CD14-positive monocyte (primary cell): ENCODE data around the gene ZBTB43. TPM values are rescaled to one million over a fixed set of nuclear protein-coding genes. Genes with fewer than 3 reads are reported as not detected.

Experiments used
- DNase-seq, 3 donors: peaks; one replicate each; pipeline ENCODE4 v3.0.0-alpha.2; 2011 to 2022
- H2AFZ ChIP-seq: 2 replicates; pipeline ENCODE4 v1.6.0; 2012; ENCODE audit warnings: mild to moderate bottlenecking, low read depth, low read length, inconsistent platforms; ENCODE audit not compliant: insufficient read depth, poor library complexity, severe bottlenecking
- H3K27ac ChIP-seq, 2 donors: 1 replicate in 1 of 2; 2 replicates in 1 of 2; pipeline ENCODE4 v1.5.1; 2012 to 2013; ENCODE audit warnings: low read length in 2 of 2, control low read depth in 1 of 2, inconsistent platforms in 1 of 2, low read depth in 1 of 2, mild to moderate bottlenecking in 1 of 2
- H3K27me3 ChIP-seq, 2 donors: one replicate each; pipeline versions ENCODE4 v1.6.0 to v1.6.1; 2011 to 2013; ENCODE audit warnings: low read length in 2 of 2; ENCODE audit not compliant: control insufficient read depth in 2 of 2, insufficient read depth in 2 of 2
- H3K36me3 ChIP-seq, 2 donors: replicated peaks in 1 of 2; 1 replicate in 1 of 2; 2 replicates in 1 of 2; pipeline versions ENCODE4 v1.5.1 to v1.6.1; 2012 to 2013; ENCODE audit warnings: low read length in 2 of 2, control low read depth in 1 of 2, inconsistent platforms in 1 of 2, mild to moderate bottlenecking in 1 of 2; ENCODE audit not compliant: insufficient read depth in 2 of 2, control insufficient read depth in 1 of 2
- H3K4me1 ChIP-seq, 2 donors: 1 replicate in 1 of 2; 2 replicates in 1 of 2; pipeline versions ENCODE4 v1.5.1 to v1.6.1; 2012 to 2013; ENCODE audit warnings: low read length in 2 of 2, control low read depth in 1 of 2, inconsistent platforms in 1 of 2, mild to moderate bottlenecking in 1 of 2, moderate library complexity in 1 of 2; ENCODE audit not compliant: insufficient read depth in 2 of 2, control insufficient read depth in 1 of 2
- H3K4me2 ChIP-seq: replicated peaks from 2 replicates; pipeline ENCODE3; 2012; ENCODE audit warnings: low read length, moderate library complexity, mild to moderate bottlenecking; ENCODE audit not compliant: poor library complexity, severe bottlenecking; ENCODE audit errors: extremely low read depth
- H3K4me3 ChIP-seq, 3 experiments: fragments of 200-600 bp in 1 of 3; sonication (generic) in 1 of 3; replicated peaks in 1 of 3; 1 replicate in 2 of 3; 2 replicates in 1 of 3; pipeline ENCODE4 v1.5.1; 2011 to 2013; ENCODE audit warnings: low read length in 3 of 3, mild to moderate bottlenecking in 3 of 3, control low read depth in 2 of 3, low read depth in 2 of 3, inconsistent platforms in 1 of 3, moderate library complexity in 1 of 3
- H3K79me2 ChIP-seq: 2 replicates; pipeline ENCODE4 v1.6.0; 2012; ENCODE audit warnings: mild to moderate bottlenecking, control low read depth, inconsistent platforms, low read length, moderate library complexity; ENCODE audit not compliant: insufficient read depth
- H3K9ac ChIP-seq: 2 replicates; pipeline ENCODE4 v1.6.0; 2017; ENCODE audit warnings: low read length, mild to moderate bottlenecking; ENCODE audit not compliant: insufficient read depth, poor library complexity, severe bottlenecking
- H3K9me3 ChIP-seq, 2 donors: replicated peaks in 1 of 2; 1 replicate in 1 of 2; 2 replicates in 1 of 2; pipeline versions ENCODE4 v1.5.1 to v1.6.1; 2012 to 2013; ENCODE audit warnings: low read length in 2 of 2, control low read depth in 1 of 2; ENCODE audit not compliant: control insufficient read depth in 1 of 2, insufficient read depth in 1 of 2
- H4K20me1 ChIP-seq: 2 replicates; pipeline ENCODE4 v1.6.0; 2012; ENCODE audit warnings: mild to moderate bottlenecking, low read length, control low read depth, moderate library complexity; ENCODE audit not compliant: insufficient read depth
- H3K27ac Mint-ChIP-seq, 7 donors: one replicate each; pipeline ENCODE4 v1.8.0; 2020; ENCODE audit warnings: mild to moderate bottlenecking in 7 of 7, mixed read lengths in 7 of 7, moderate library complexity in 6 of 7, inconsistent platforms in 2 of 7
- H3K27me3 Mint-ChIP-seq, 3 donors: one replicate each; pipeline ENCODE4 v1.8.0; 2021 to 2022; ENCODE audit warnings: low read depth in 3 of 3, mild to moderate bottlenecking in 3 of 3, mixed read lengths in 3 of 3, moderate library complexity in 3 of 3, inconsistent platforms in 1 of 3
- H3K36me3 Mint-ChIP-seq, 2 donors: one replicate each; pipeline ENCODE4 v1.8.0; 2020; ENCODE audit warnings: mixed read lengths in 2 of 2, inconsistent platforms in 1 of 2, mild to moderate bottlenecking in 1 of 2
- H3K4me1 Mint-ChIP-seq: one replicate; pipeline ENCODE4 v1.8.0; 2020; ENCODE audit warnings: mild to moderate bottlenecking, mixed read lengths
- H3K4me3 Mint-ChIP-seq, 2 donors: one replicate each; pipeline ENCODE4 v1.8.0; 2020; ENCODE audit warnings: mild to moderate bottlenecking in 2 of 2, mixed read lengths in 2 of 2, moderate library complexity in 1 of 2
- H3K9me3 Mint-ChIP-seq, 7 donors: one replicate each; pipeline ENCODE4 v1.8.0; 2020 to 2022; ENCODE audit warnings: mixed read lengths in 7 of 7, mild to moderate bottlenecking in 6 of 7, moderate library complexity in 6 of 7, inconsistent platforms in 2 of 7
- WGBS: methylation state at CpG from one replicate; pipeline ENCODE4 v1.1.5; 2013; ENCODE audit warnings: missing lambda C conversion rate; ENCODE audit not compliant: insufficient coverage; 5-methylcytosine and 5-hydroxymethylcytosine counted together
- intact Hi-C, 2 donors: fragments of 100-400 bp; cut with micrococcal nuclease; formaldehyde crosslinking; loops; one replicate each; pipeline versions ENCODE4 v1.15.0 to v1.15.1; 2023
- polyA plus RNA-seq, 3 donors: library from polyadenylated mRNA; depleted of rRNA in 1 of 3; unstranded in 2 of 3; stranded (reverse) in 1 of 3; fragments of 300-500 nt in 2 of 3; fragments of >200 nt in 1 of 3; fragmentation: Illumina TruSeq in 2 of 3; gene quantifications; 1 replicate in 2 of 3; 2 replicates in 1 of 3; pipeline ENCODE4 v1.2.3, GENCODE V29; 2012 to 2021
- TF ChIP-seq, protein P1 (sequence below): fragments of 200-600 bp; IDR thresholded peaks from one replicate; pipeline ENCODE4 v1.8.0; 2022; ENCODE audit warnings: antibody characterized with exemption, mild to moderate bottlenecking

ZBTB43 gene
- polyA plus RNA-seq, 3 donors = 6.1 to 15.9 (median 6.8) TPM

DNA sequence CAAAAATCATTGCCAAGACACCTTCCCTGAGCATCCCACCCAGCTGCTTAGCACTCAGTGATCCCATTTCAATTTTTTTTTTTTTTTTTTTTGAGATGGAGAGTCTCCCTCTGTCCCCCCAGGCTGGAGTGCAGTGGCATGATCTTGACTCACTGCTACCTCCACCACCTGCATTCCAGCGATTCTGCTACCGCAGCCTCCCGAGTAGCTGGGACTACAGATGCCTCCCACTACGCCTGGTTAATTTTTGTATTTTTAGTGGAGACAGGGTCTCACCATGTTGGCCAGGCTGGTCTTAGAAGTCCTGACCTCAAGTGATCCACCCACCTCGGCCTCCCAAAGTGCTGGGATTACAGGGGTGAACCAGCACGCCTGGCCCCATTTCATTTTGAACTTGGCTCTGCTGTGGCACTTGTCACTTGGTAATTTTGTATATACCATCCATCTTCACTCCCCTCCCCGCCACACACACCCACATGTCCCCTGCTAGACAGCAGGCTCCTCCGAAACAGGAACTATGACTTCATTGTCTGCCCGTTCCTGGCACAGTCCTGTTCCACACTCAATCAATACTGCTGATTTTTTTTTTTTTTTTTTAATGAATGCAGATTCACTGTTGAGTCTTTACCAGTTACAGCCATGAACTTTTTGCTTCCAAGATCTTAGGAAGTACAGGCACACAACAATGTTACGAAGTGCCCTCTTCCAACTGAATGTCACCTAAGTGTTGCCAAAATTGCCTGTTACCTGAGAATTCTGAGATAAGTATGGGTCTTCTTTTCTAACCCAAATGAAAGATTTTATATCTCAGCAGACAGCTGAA lies 38.3 kb downstream of the ZBTB43 start:
- peaks cover 11% of the 10 kb centered on the region for H3K4me1 Mint-ChIP-seq
- peak overlapping the region in 2 of 7 donors; percentile 30 to 40 for H3K27ac Mint-ChIP-seq

DNA sequence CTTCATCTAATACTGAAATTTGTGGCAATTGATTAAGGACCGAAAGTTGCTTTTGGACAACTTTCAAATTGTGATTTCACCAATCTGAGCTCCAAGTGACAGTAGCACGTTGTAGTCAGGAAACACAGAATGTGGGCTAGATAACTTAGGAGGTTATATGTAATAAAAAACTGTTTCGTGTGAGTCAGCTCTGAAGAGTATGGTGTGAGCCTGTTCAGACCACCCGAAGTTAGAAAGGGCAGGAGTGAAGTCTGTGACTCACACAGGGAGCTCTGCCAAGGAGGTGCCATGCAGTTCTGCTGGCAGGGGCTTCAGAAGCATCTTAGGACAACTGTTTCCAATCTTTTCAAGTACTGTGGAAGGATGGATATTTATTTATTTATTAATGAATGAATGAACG lies 39.2 kb downstream of the ZBTB43 start:
- no peaks in the 10 kb centered on the region for H3K79me2 ChIP-seq
- H4K20me1 ChIP-seq = no peaks in the 10 kb centered on the region
- intact Hi-C loops = no loop called here
- peaks cover 13% of the 10 kb centered on the region for H3K4me1 Mint-ChIP-seq
- peaks cover 4 to 7% of the 10 kb centered on the region in 2 donors for H3K36me3 Mint-ChIP-seq
- no peak overlapping the region for H3K27ac Mint-ChIP-seq
- WGBS = 64% methylated on average over 5 of the region's 5 CpGs
- peaks cover under 1 to 3% of the 10 kb centered on the region in 2 donors for H3K4me1 ChIP-seq
- H3K27ac ChIP-seq = no peak overlapping the region
- no peak overlapping the region for H3K9ac ChIP-seq
- H3K4me3 Mint-ChIP-seq = no peak overlapping the region
- peaks cover 0 to 1% (median 0%) of the 10 kb centered on the region in 7 donors for H3K9me3 Mint-ChIP-seq
- no peak for DNase-seq
- H3K27me3 ChIP-seq = no peaks in the 10 kb centered on the region
- H3K4me3 ChIP-seq = no peak overlapping the region
- no peak overlapping the region for H3K4me2 ChIP-seq
- H3K9me3 ChIP-seq = no peaks in the 10 kb centered on the region
- H3K36me3 ChIP-seq = peaks cover 3 to 7% of the 10 kb centered on the region in 2 donors
- peaks cover 2 to 4% (median 3%) of the 10 kb centered on the region in 3 donors for H3K27me3 Mint-ChIP-seq
- TF ChIP-seq, protein P1, sequence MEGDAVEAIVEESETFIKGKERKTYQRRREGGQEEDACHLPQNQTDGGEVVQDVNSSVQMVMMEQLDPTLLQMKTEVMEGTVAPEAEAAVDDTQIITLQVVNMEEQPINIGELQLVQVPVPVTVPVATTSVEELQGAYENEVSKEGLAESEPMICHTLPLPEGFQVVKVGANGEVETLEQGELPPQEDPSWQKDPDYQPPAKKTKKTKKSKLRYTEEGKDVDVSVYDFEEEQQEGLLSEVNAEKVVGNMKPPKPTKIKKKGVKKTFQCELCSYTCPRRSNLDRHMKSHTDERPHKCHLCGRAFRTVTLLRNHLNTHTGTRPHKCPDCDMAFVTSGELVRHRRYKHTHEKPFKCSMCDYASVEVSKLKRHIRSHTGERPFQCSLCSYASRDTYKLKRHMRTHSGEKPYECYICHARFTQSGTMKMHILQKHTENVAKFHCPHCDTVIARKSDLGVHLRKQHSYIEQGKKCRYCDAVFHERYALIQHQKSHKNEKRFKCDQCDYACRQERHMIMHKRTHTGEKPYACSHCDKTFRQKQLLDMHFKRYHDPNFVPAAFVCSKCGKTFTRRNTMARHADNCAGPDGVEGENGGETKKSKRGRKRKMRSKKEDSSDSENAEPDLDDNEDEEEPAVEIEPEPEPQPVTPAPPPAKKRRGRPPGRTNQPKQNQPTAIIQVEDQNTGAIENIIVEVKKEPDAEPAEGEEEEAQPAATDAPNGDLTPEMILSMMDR = no peak
- H2AFZ ChIP-seq = no peak overlapping the region

More for the DNA sequence above, 38.3 kb downstream of the ZBTB43 start:
- peaks cover 12 to 16% of the 10 kb centered on the region in 2 donors for H3K36me3 ChIP-seq
- H3K4me1 ChIP-seq = peaks cover 0 to 3% of the 10 kb centered on the region in 2 donors
- no peak overlapping the region for H3K27ac ChIP-seq
- no peak overlapping the region for H2AFZ ChIP-seq
- 50% methylated on average over 2 of the region's 10 CpGs for WGBS
- Mint-ChIP-seq H3K4me3 (no peak overlapping the region), H3K9me3 (peaks cover 0 to 1% (median 0%) of the 10 kb centered on the region in 7 donors), H3K27me3 (peaks cover 2 to 4% (median 3%) of the 10 kb centered on the region in 3 donors), H3K36me3 (peaks cover 13 to 16% of the 10 kb centered on the region in 2 donors)
- peaks cover 7% of the 10 kb centered on the region for H4K20me1 ChIP-seq
- H3K27me3 ChIP-seq = no peaks in the 10 kb centered on the region
- H3K79me2 ChIP-seq = peaks cover 2% of the 10 kb centered on the region
- intact Hi-C loops = no loop called here
- peak in 1 of 3 donors; percentile 29 for DNase-seq
- TF ChIP-seq, protein P1 = no peak
- no peak overlapping the region for H3K9ac ChIP-seq
- no peak overlapping the region for H3K4me3 ChIP-seq
- no peak overlapping the region for H3K4me2 ChIP-seq
- H3K9me3 ChIP-seq = no peaks in the 10 kb centered on the region
